ENCODE data around the gene ARFRP1. TPM values are rescaled to one million over a fixed set of nuclear protein-coding genes. Genes with fewer than 3 reads are reported as not detected.

Gene ARFRP1
- total and polyA plus RNA-seq, 2 of the 13 experiments (the other 11 are each of a cell fraction or from before 2014, with no cell fraction given): 32.0 to 51.1 TPM

DNA sequence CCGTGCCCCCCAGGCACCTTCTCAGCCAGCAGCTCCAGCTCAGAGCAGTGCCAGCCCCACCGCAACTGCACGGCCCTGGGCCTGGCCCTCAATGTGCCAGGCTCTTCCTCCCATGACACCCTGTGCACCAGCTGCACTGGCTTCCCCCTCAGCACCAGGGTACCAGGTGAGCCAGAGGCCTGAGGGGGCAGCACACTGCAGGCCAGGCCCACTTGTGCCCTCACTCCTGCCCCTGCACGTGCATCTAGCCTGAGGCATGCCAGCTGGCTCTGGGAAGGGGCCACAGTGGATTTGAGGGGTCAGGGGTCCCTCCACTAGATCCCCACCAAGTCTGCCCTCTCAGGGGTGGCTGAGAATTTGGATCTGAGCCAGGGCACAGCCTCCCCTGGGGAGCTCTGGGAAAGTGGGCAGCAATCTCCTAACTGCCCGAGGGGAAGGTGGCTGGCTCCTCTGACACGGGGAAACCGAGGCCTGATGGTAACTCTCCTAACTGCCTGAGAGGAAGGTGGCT lies 10.4 kb downstream of the ARFRP1 start (continued):
- TF ChIP-seq ASH2L (IDR thresholded peaks at IDR 0.05; ENCODE audit: insufficient read length, low read depth, low read length): no peak
- no peak for TF ChIP-seq ZNF549 (CRISPR knock-in tag; IDR thresholded peaks at IDR 0.05)
- TF ChIP-seq CEBPG (CRISPR knock-in tag; IDR thresholded peaks at IDR 0.05): no peak
- TF ChIP-seq, protein P1, sequence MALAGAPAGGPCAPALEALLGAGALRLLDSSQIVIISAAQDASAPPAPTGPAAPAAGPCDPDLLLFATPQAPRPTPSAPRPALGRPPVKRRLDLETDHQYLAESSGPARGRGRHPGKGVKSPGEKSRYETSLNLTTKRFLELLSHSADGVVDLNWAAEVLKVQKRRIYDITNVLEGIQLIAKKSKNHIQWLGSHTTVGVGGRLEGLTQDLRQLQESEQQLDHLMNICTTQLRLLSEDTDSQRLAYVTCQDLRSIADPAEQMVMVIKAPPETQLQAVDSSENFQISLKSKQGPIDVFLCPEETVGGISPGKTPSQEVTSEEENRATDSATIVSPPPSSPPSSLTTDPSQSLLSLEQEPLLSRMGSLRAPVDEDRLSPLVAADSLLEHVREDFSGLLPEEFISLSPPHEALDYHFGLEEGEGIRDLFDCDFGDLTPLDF (CRISPR knock-in tag; IDR thresholded peaks at IDR 0.05): no peak
- TF ChIP-seq ZNF550 (CRISPR knock-in tag; IDR thresholded peaks at IDR 0.05; ENCODE audit: borderline replicate concordance): no peak; the same call in 1 of the 2 replicates
- no peak for TF ChIP-seq CBFB (CRISPR knock-in tag; IDR thresholded peaks at IDR 0.05)
- TF ChIP-seq, protein P2, sequence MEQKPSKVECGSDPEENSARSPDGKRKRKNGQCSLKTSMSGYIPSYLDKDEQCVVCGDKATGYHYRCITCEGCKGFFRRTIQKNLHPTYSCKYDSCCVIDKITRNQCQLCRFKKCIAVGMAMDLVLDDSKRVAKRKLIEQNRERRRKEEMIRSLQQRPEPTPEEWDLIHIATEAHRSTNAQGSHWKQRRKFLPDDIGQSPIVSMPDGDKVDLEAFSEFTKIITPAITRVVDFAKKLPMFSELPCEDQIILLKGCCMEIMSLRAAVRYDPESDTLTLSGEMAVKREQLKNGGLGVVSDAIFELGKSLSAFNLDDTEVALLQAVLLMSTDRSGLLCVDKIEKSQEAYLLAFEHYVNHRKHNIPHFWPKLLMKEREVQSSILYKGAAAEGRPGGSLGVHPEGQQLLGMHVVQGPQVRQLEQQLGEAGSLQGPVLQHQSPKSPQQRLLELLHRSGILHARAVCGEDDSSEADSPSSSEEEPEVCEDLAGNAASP (CRISPR knock-in tag; IDR thresholded peaks at IDR 0.05; ENCODE audit: borderline replicate concordance): no peak
- TF ChIP-seq, protein P3, sequence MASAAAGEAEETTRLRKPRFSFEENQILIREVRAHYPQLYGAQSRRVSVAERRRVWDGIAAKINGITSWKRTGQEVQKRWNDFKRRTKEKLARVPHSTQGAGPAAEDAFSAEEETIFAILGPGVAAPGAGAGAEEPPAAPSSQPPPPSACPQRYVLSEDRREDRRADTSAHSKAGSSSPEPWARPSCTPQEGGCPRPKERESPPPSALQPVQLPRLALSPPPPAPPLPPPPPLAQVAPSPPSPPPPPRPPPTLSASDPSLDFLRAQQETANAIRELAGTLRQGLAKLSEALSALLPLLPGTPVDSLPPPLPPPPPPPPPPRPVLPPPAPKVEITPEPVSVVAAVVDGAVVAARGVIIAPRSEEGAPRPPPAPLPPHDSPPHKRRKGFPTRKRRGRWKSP (CRISPR knock-in tag; IDR thresholded peaks at IDR 0.05): 0 out of 2 replicates have a peak, but pooled peaks have one; percentile 14
- no peak for TF ChIP-seq U2AF1 (optimal IDR thresholded peaks at IDR 0.05; ENCODE audit: low read depth, low read length)
- TF ChIP-seq REXO4 (CRISPR knock-in tag; IDR thresholded peaks at IDR 0.05; ENCODE audit: borderline replicate concordance): no peak
- TF ChIP-seq HHEX (CRISPR knock-in tag; IDR thresholded peaks at IDR 0.05): no peak
- peak; percentile 22; the same call in 1 of the 2 replicates for TF ChIP-seq ZNF749 (CRISPR knock-in tag; IDR thresholded peaks at IDR 0.05; ENCODE audit: borderline replicate concordance)
- TF ChIP-seq ARNT2 (CRISPR knock-in tag; IDR thresholded peaks at IDR 0.05; ENCODE audit: low read depth): no peak
- TF ChIP-seq ZNF564 (CRISPR knock-in tag; IDR thresholded peaks at IDR 0.05): no peak
- no peak for TF ChIP-seq KLF12 (CRISPR knock-in tag; IDR thresholded peaks at IDR 0.05; ENCODE audit: borderline replicate concordance)
- no peak for TF ChIP-seq FOXA3 (CRISPR knock-in tag; IDR thresholded peaks at IDR 0.05)
- TF ChIP-seq ZNF7 (CRISPR knock-in tag; IDR thresholded peaks at IDR 0.05): no peak; the same call in 1 of the 2 replicates
- no peak for TF ChIP-seq ZNF577 (CRISPR knock-in tag; IDR thresholded peaks at IDR 0.05; ENCODE audit: borderline replicate concordance, low read depth)
- no peak for TF ChIP-seq NCOR1 (IDR thresholded peaks at IDR 0.05; ENCODE audit: borderline replicate concordance, low read length)
- no peak for TF ChIP-seq FOXK2 (IDR thresholded peaks at IDR 0.05)
- no peak for TF ChIP-seq ATRX (CRISPR knock-in tag; IDR thresholded peaks at IDR 0.05; ENCODE audit: borderline replicate concordance)
- no peak for TF ChIP-seq ZNF883 (CRISPR knock-in tag; IDR thresholded peaks at IDR 0.05; ENCODE audit: not compliant biosample characterization)
- TF ChIP-seq KDM2A (CRISPR knock-in tag; IDR thresholded peaks at IDR 0.05; ENCODE audit: borderline replicate concordance, low read depth): no peak
- TF ChIP-seq MBD4 (IDR thresholded peaks at IDR 0.05; ENCODE audit: borderline replicate concordance, low read length): no peak
- no peak for TF ChIP-seq ZNF225 (CRISPR knock-in tag; IDR thresholded peaks at IDR 0.05)
- no peak for TF ChIP-seq EED (CRISPR knock-in tag; IDR thresholded peaks at IDR 0.05)
- TF ChIP-seq ZNF292 (CRISPR knock-in tag; IDR thresholded peaks at IDR 0.05; ENCODE audit: borderline replicate concordance, low read depth): no peak
- TF ChIP-seq, protein P4, sequence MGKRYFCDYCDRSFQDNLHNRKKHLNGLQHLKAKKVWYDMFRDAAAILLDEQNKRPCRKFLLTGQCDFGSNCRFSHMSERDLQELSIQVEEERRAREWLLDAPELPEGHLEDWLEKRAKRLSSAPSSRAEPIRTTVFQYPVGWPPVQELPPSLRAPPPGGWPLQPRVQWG (CRISPR knock-in tag; IDR thresholded peaks at IDR 0.05; ENCODE audit: borderline replicate concordance, low read depth): no peak
